OCI-LY1 (cell line): ENCODE results near the gene TBX1.
A peak's percentile ranks its signal among the peaks of the same experiment; 100 is the strongest.

Experiments
- H2AFZ ChIP-seq: fragments of 200-600 bp; sonication (generic), shearing (Covaris generic); 2 replicates; pipeline ENCODE4 v1.6.0; 2014; ENCODE audit warnings: antibody characterized with exemption, mild to moderate bottlenecking, low read length
- H3F3A ChIP-seq: fragments of 200-600 bp; sonication (generic), shearing (Covaris generic); 2 replicates; pipeline ENCODE4 v1.6.0; 2014; ENCODE audit warnings: mild to moderate bottlenecking, antibody characterized with exemption, low read length, moderate library complexity; ENCODE audit not compliant: insufficient read depth
- H3K27ac ChIP-seq: fragments of 200-600 bp; sonication (generic); 2 replicates; pipeline ENCODE4 v1.5.1; 2014; ENCODE audit warnings: low read length, mixed run types, mild to moderate bottlenecking, low read depth; ENCODE audit not compliant: poor library complexity, severe bottlenecking
- H3K27me3 ChIP-seq: fragments of 200-600 bp; sonication (generic); 2 replicates; pipeline ENCODE4 v1.6.0; 2014; ENCODE audit warnings: antibody characterized with exemption, mild to moderate bottlenecking, low read length, moderate library complexity; ENCODE audit not compliant: insufficient read depth
- H3K36me3 ChIP-seq: fragments of 200-600 bp; sonication (generic); 2 replicates; pipeline ENCODE4 v1.6.1; 2014; ENCODE audit warnings: mild to moderate bottlenecking, antibody characterized with exemption, low read length, moderate library complexity, mixed read lengths; ENCODE audit not compliant: insufficient read depth
- H3K4me1 ChIP-seq: fragments of 200-600 bp; sonication (generic); 2 replicates; pipeline ENCODE4 v1.5.1; 2014; ENCODE audit warnings: mild to moderate bottlenecking, low read length, moderate library complexity; ENCODE audit not compliant: insufficient read depth, severe bottlenecking
- H3K4me2 ChIP-seq: fragments of 200-600 bp; sonication (generic), shearing (Covaris generic); 2 replicates; pipeline ENCODE4 v1.6.1; 2014; ENCODE audit warnings: low read length
- H3K4me3 ChIP-seq: fragments of 200-600 bp; sonication (generic); 2 replicates; pipeline ENCODE4 v1.5.1; 2014; ENCODE audit warnings: low read length, low read depth, mild to moderate bottlenecking, mixed read lengths; ENCODE audit not compliant: poor library complexity, severe bottlenecking
- H3K79me2 ChIP-seq: fragments of 200-600 bp; shearing (Covaris generic); 2 replicates; pipeline ENCODE4 v1.6.1; 2016; ENCODE audit warnings: mixed run types, low read length, mixed read lengths; ENCODE audit not compliant: insufficient read depth
- H3K9ac ChIP-seq: fragments of 200-600 bp; sonication (generic), shearing (Covaris generic); 2 replicates; pipeline ENCODE4 v1.6.1; 2014; ENCODE audit warnings: mild to moderate bottlenecking, low read length, mixed read lengths
- H3K9me2 ChIP-seq: fragments of 200-600 bp; sonication (generic), shearing (Covaris generic); 2 replicates; pipeline ENCODE4 v1.6.1; 2014; ENCODE audit warnings: low read depth, mild to moderate bottlenecking, low read length, mixed read lengths
- H3K9me3 ChIP-seq: fragments of 200-600 bp; shearing (Covaris generic); 2 replicates; pipeline ENCODE4 v1.6.1; 2014; ENCODE audit warnings: low read length, mixed read lengths
- H4K20me1 ChIP-seq: fragments of 200-600 bp; sonication (generic), shearing (Covaris generic); 2 replicates; pipeline ENCODE4 v1.6.0; 2016; ENCODE audit warnings: mild to moderate bottlenecking, low read length; ENCODE audit not compliant: insufficient read depth
- EZH2 ChIP-seq: fragments of 200-600 bp; sonication (generic), shearing (Covaris generic); IDR thresholded peaks from 2 replicates; pipeline ENCODE4 v1.8.0; 2017; ENCODE audit warnings: borderline replicate concordance, mixed run types, mild to moderate bottlenecking, antibody characterized with exemption, low read length, moderate library complexity, mixed read lengths
- TF ChIP-seq, protein P1 (sequence below): fragments of 200-600 bp; sonication (generic), shearing (Covaris generic); IDR thresholded peaks from 2 replicates; pipeline ENCODE4 v1.5.1; 2017; ENCODE audit warnings: mild to moderate bottlenecking, antibody characterized with exemption, low read length, moderate library complexity, mixed read lengths

Gene TBX1

DNA sequence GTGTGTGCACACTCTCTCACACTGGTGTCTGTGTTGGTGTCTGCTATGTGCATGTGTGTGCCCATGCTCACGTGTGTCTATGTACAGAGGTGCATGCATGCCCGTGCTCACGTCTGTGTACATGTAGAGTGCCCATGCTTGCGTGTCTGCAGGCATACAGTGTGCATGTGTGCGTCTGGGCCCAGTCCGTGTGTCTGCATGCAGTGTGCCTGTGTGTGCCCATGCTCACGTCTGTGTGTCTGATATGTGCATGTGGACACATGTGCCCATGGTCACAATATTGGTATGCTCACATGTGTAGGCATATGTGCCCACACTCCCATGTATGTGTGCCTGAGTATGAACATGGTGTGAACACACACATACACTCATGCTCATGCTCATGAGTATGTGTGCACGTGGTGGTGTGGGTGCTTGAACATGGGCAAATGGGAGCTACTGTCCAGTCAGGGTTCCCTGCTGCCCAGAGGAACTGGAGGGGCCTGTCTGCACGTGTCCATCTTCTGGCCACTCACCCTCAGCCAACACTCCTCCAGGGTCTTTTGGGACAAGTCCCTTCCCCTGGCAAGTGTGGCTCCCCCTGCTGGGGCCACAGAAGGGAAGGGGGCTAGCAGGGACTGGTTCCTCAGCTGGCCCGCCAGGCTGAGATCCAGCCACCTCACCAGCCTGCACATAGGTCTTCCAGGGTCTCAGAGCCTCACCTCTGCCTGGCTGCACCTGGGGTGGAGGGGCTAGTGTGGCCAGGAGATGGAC is 7.3 kb upstream of the TBX1 start:
- H3K4me1 ChIP-seq, result peaks cover 14% of the 10 kb centered on the region
- H3K4me2 ChIP-seq, result no peak overlapping the region
- no peak overlapping the region for H3K27ac ChIP-seq
- no peak for TF ChIP-seq EZH2
- TF ChIP-seq, protein P1, sequence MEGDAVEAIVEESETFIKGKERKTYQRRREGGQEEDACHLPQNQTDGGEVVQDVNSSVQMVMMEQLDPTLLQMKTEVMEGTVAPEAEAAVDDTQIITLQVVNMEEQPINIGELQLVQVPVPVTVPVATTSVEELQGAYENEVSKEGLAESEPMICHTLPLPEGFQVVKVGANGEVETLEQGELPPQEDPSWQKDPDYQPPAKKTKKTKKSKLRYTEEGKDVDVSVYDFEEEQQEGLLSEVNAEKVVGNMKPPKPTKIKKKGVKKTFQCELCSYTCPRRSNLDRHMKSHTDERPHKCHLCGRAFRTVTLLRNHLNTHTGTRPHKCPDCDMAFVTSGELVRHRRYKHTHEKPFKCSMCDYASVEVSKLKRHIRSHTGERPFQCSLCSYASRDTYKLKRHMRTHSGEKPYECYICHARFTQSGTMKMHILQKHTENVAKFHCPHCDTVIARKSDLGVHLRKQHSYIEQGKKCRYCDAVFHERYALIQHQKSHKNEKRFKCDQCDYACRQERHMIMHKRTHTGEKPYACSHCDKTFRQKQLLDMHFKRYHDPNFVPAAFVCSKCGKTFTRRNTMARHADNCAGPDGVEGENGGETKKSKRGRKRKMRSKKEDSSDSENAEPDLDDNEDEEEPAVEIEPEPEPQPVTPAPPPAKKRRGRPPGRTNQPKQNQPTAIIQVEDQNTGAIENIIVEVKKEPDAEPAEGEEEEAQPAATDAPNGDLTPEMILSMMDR, result peak; percentile 30; the same call in 1 of the 2 replicates
- no peaks in the 10 kb centered on the region for H3K36me3 ChIP-seq
- no peaks in the 10 kb centered on the region for H3F3A ChIP-seq
- H3K9me2 ChIP-seq, result no peaks in the 10 kb centered on the region
- H3K79me2 ChIP-seq, result no peaks in the 10 kb centered on the region
- H3K9me3 ChIP-seq, result no peaks in the 10 kb centered on the region
- H3K4me3 ChIP-seq, result no peak overlapping the region
- H4K20me1 ChIP-seq, result no peaks in the 10 kb centered on the region
- no peak overlapping the region for H2AFZ ChIP-seq
- peaks cover 24% of the 10 kb centered on the region for H3K27me3 ChIP-seq
- no peak overlapping the region for H3K9ac ChIP-seq

DNA sequence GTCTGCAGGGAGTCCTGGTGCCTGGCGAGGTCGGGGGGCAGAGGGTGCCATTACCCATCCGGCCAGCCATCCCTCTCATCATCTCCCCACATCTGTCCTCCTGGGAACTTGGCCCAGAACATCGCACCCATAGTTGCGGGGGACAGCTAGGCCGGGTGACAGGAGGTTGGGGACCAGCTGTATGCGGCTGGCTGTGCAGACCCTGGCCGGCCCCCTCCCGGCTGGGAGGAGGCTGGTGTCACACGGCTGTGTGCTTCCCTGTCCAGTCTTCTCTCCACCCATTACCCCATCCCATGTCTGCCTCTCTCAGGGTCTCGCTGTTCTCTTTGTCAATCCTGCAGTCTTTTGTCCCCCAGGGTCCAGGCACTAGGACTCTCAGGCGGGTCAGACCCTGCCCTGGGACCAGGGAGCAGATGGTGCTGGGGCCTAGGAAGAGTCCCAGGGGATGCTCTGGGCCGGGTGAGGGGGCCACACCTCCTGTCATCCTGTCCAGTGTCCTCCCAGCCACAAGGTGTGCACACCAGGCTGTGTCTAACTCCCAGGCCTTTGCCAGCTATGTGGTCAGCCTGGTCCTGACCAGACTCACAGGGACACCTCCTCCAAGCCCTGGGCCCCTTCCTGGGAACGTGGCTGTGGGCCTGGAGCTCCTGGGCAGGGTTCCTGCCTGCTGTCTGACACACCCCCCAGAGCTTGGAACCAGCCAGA is 6.4 kb upstream of the TBX1 start:
- TF ChIP-seq, protein P1, result no peak
- no peak for TF ChIP-seq EZH2
- Histone ChIP-seq H3K9me3 (no peaks in the 10 kb centered on the region), H3K9ac (no peak overlapping the region), H2AFZ (no peak overlapping the region), H3F3A (no peaks in the 10 kb centered on the region), H3K9me2 (no peaks in the 10 kb centered on the region), H3K36me3 (no peaks in the 10 kb centered on the region), H3K4me2 (no peak overlapping the region), H4K20me1 (no peaks in the 10 kb centered on the region), H3K4me1 (peaks cover 14% of the 10 kb centered on the region), H3K27ac (no peak overlapping the region), H3K27me3 (peaks cover 18% of the 10 kb centered on the region), H3K79me2 (no peaks in the 10 kb centered on the region), H3K4me3 (no peak overlapping the region)

DNA sequence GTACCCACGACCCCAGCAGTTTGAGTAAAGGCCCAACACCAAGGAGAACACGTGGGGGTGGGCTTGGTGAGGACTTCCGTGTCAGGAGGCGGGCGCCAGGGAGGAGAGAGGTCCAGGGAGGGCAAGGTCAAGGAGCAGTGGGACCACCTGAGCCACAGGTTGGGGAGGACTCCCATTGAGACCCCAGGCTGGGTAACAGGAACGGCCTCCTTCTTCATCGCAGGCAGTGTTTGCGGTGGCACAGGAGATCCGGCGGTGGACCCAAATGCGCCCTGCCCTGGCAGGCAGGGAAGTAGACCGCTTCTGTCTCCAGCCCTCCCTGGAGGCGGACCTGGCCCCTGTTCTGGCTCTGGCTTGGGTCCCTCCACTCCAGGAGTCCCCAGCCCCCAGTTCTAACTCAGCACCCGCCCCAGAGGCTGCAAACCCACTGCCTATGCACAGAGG is 5.9 kb upstream of the TBX1 start:
- no peak overlapping the region for H3K4me2 ChIP-seq
- H3K36me3 ChIP-seq, result no peaks in the 10 kb centered on the region
- no peaks in the 10 kb centered on the region for H3K9me2 ChIP-seq
- no peaks in the 10 kb centered on the region for H3K79me2 ChIP-seq
- no peaks in the 10 kb centered on the region for H3K9me3 ChIP-seq
- H4K20me1 ChIP-seq, result no peaks in the 10 kb centered on the region
- TF ChIP-seq EZH2, result no peak
- TF ChIP-seq, protein P1, result no peak
- H3K27me3 ChIP-seq, result peaks cover 12% of the 10 kb centered on the region
- H3K4me1 ChIP-seq, result peaks cover 14% of the 10 kb centered on the region
- H2AFZ ChIP-seq, result no peak overlapping the region
- H3K9ac ChIP-seq, result no peak overlapping the region
- H3K27ac ChIP-seq, result no peak overlapping the region
- H3K4me3 ChIP-seq, result no peak overlapping the region
- H3F3A ChIP-seq, result no peaks in the 10 kb centered on the region
